Vagina (tissue), 2 donors: ENCODE data around the gene TPSD1. TPM values are rescaled to one million over a fixed set of nuclear protein-coding genes. Genes with fewer than 3 reads are reported as not detected.

Experiments
- DNase-seq, 2 donors: peaks; one replicate each; pipeline ENCODE4 v3.0.0-alpha.2; 2017; ENCODE audit errors: extremely low spot score in 2 of 2
- H3K27ac ChIP-seq: fragments of 200-600 bp; sonication (generic); one replicate; pipeline ENCODE4 v1.5.1; 2019
- H3K27me3 ChIP-seq: fragments of 200-600 bp; sonication (generic); one replicate; pipeline ENCODE4 v1.5.1; 2019
- H3K36me3 ChIP-seq, 2 donors: fragments of 200-600 bp; sonication (generic); one replicate each; pipeline ENCODE4 v1.5.1; 2017 to 2019
- H3K4me1 ChIP-seq: fragments of 200-600 bp; sonication (generic); one replicate; pipeline ENCODE4 v1.5.1; 2019
- H3K4me3 ChIP-seq, 2 donors: fragments of 200-600 bp; sonication (generic); 1 replicate in 1 of 2; 2 replicates in 1 of 2; pipeline ENCODE4 v1.5.1; 2016 to 2019
- H3K9me3 ChIP-seq: fragments of 200-600 bp; sonication (generic); one replicate; pipeline ENCODE4 v1.5.1; 2019
- CTCF ChIP-seq, 3 experiments: fragments of 450-650 bp in 2 of 3; fragments of 200-600 bp in 1 of 3; sonication (generic) in 1 of 3; IDR thresholded peaks; one replicate each; pipeline ENCODE4 v1.5.1; 2017 to 2019; ENCODE audit warnings: antibody characterized with exemption in 3 of 3, mild to moderate bottlenecking in 2 of 3, moderate library complexity in 2 of 3
- POLR2A ChIP-seq, 2 donors: fragments of 450-650 bp; IDR thresholded peaks; one replicate each; pipeline ENCODE4 v1.6.1; 2017; ENCODE audit warnings: antibody characterized with exemption in 2 of 2, mild to moderate bottlenecking in 2 of 2, moderate library complexity in 2 of 2
- POLR2AphosphoS5 ChIP-seq, 2 donors: sonication (generic); formaldehyde crosslinking; IDR thresholded peaks; one replicate each; pipeline ENCODE4 v1.9.0; 2017; ENCODE audit warnings: antibody characterized with exemption in 2 of 2, mild to moderate bottlenecking in 2 of 2, low read depth in 1 of 2; ENCODE audit not compliant: insufficient read depth in 1 of 2
- intact Hi-C: fragments of 100-400 bp; cut with DNase I; formaldehyde crosslinking; loops from one replicate; pipeline ENCODE4 v1.15.1; 2023
- total RNA-seq: library from RNA; depleted of rRNA; stranded (reverse); fragments of >200 nt; gene quantifications from one replicate; pipeline ENCODE4 v1.2.3, GENCODE V29; 2016

Gene TPSD1
- total RNA-seq, 1 donor from 2014 or later: 7.1 TPM

- TF ChIP-seq POLR2AphosphoS5 (IDR thresholded peaks at IDR 0.05; ENCODE audit: insufficient read depth in 1 of 2, low read depth in 1 of 2): no peak
- TF ChIP-seq CTCF (IDR thresholded peaks at IDR 0.05): no peak
- no peak for TF ChIP-seq POLR2A (IDR thresholded peaks at IDR 0.05)
- H3K27ac ChIP-seq: no peak overlapping the region
- H3K4me1 ChIP-seq: no peaks in the 10 kb centered on the region
- no peaks in the 10 kb centered on the region for H3K36me3 ChIP-seq
- DNase-seq: no peak
- intact Hi-C loops: no loop called here
- H3K27me3 ChIP-seq: no peaks in the 10 kb centered on the region
- H3K4me3 ChIP-seq: no peak overlapping the region
- H3K9me3 ChIP-seq: no peaks in the 10 kb centered on the region
These were observed 39.0 kb upstream of the TPSD1 start for GRCh38 chr16:1216681-1217400.

GRCh38 chr16:1217526-1217925 lies 38.3 kb upstream of the TPSD1 start:
- intact Hi-C loops: no loop called here
- Histone ChIP-seq H3K27me3 (no peaks in the 10 kb centered on the region), H3K9me3 (no peaks in the 10 kb centered on the region), H3K4me1 (no peaks in the 10 kb centered on the region), H3K36me3 (no peaks in the 10 kb centered on the region), H3K27ac (no peak overlapping the region), H3K4me3 (no peak overlapping the region)
- TF ChIP-seq POLR2A (IDR thresholded peaks at IDR 0.05) (no peak), POLR2AphosphoS5 (IDR thresholded peaks at IDR 0.05; ENCODE audit: insufficient read depth in 1 of 2, low read depth in 1 of 2) (no peak), CTCF (IDR thresholded peaks at IDR 0.05) (no peak)
- no peak for DNase-seq

- Histone ChIP-seq H3K36me3 (no peaks in the 10 kb centered on the region), H3K4me3 (no peak overlapping the region), H3K4me1 (no peaks in the 10 kb centered on the region), H3K9me3 (no peaks in the 10 kb centered on the region), H3K27ac (no peak overlapping the region), H3K27me3 (no peaks in the 10 kb centered on the region)
- TF ChIP-seq POLR2A (IDR thresholded peaks at IDR 0.05): no peak
- TF ChIP-seq POLR2AphosphoS5 (IDR thresholded peaks at IDR 0.05; ENCODE audit: insufficient read depth in 1 of 2, low read depth in 1 of 2): no peak
- TF ChIP-seq CTCF (IDR thresholded peaks at IDR 0.05): no peak
- DNase-seq: no peak
- intact Hi-C loops: no loop called here
These were observed 37.6 kb upstream of the TPSD1 start for GRCh38 chr16:1218061-1218929.

GRCh38 chr16:1218930-1219611 lies 36.8 kb upstream of the TPSD1 start:
- Histone ChIP-seq H3K27me3 (no peaks in the 10 kb centered on the region), H3K4me1 (no peaks in the 10 kb centered on the region), H3K36me3 (no peaks in the 10 kb centered on the region), H3K4me3 (no peak overlapping the region), H3K27ac (no peak overlapping the region), H3K9me3 (no peaks in the 10 kb centered on the region)
- TF ChIP-seq POLR2AphosphoS5 (IDR thresholded peaks at IDR 0.05; ENCODE audit: insufficient read depth in 1 of 2, low read depth in 1 of 2) (no peak), POLR2A (IDR thresholded peaks at IDR 0.05) (no peak), CTCF (IDR thresholded peaks at IDR 0.05) (no peak)
- DNase-seq: no peak
- intact Hi-C loops: no loop called here
